ENCODE measurements around the gene LRRD1.
A peak's percentile ranks its signal among the peaks of the same experiment; 100 is the strongest.
"Not testable (repeated sequence)": the region's sequence is repeated elsewhere in the genome, so short reads cannot be mapped to it uniquely, and the experiment has no call there.

LRRD1 gene

DNA sequence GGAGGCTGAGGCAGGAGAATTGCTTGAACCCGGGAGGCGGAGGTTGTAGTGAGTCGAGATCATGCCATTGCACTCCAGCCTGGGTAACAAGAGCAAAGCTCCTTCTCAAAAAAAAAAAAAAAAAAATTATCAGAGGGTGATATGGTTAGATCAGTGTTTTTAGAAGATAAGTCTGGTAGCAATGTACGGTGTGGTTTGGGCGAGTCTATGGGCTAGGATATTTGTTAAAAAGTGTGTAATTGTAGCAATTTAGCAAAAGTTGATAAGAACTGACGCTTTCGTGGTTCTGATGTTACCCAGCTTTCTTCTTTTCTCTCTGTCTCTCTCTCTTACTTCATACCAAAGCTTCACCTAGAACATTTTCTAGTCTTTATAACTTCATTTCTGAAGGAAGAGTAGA is 37.8 kb downstream of the LRRD1 start:
- no peak for DNase-seq (ENCODE audit: low spot score)

DNA sequence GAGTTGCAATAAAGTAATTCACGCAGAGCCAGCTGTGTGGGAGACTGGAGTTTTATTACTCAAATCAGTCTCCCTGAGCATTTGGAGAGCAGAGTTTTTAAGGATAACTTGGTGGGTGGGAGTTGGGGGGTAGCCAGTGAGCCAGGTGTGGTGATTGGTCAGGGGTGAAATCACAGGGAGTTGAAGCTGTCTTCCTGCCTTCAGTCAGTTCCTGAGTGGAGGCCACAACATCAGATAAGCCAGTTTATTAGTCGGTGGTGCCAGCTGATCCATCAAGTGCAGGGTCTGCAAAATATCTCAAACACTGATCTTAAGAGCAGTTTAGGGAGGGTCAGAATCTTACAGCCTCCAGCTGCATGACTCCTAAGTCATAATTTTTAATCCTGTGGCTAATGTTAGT is 41.4 kb downstream of the LRRD1 start:
- no peak for DNase-seq (ENCODE audit: low spot score)

DNA sequence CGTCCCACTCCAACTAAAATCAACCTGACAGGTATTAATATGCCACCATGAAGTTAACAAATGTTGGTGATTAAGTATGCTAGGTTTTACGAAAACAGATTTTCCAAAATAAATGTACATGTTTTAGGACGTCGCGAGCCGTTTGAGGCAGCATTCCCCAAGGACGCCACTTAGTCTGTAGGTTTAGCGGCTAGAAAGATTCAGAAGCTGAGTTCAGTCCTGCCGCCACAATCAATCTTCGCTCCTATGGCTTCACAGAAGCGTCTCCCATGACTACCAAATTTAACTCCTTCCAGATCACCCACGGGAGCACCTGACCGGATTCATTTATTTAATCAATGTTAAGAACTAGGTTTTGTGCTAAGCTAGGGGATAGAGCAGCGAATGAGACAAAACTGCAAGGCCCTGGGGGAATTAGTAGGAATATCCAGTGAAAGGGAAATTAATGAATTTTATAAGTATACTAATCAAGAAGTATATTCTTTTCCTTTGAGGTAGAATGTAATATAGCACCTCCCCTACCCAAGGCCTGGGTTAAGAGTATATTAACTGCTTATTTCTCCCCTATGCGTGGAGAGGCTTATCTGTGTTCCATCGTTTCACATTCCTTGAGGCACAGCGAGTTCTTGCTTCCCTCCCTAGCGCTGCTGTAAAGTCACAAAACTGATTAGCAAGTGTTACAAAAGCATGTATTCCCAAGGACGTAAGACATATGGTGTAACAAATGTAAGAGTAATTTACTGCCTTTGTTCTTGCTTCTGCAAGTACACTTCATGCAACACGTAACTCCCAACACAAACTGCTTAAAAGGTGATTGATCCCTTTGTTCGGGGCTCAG is 43.7 kb downstream of the LRRD1 start:
- DNase-seq (ENCODE audit: low spot score): peak; percentile 16

DNA sequence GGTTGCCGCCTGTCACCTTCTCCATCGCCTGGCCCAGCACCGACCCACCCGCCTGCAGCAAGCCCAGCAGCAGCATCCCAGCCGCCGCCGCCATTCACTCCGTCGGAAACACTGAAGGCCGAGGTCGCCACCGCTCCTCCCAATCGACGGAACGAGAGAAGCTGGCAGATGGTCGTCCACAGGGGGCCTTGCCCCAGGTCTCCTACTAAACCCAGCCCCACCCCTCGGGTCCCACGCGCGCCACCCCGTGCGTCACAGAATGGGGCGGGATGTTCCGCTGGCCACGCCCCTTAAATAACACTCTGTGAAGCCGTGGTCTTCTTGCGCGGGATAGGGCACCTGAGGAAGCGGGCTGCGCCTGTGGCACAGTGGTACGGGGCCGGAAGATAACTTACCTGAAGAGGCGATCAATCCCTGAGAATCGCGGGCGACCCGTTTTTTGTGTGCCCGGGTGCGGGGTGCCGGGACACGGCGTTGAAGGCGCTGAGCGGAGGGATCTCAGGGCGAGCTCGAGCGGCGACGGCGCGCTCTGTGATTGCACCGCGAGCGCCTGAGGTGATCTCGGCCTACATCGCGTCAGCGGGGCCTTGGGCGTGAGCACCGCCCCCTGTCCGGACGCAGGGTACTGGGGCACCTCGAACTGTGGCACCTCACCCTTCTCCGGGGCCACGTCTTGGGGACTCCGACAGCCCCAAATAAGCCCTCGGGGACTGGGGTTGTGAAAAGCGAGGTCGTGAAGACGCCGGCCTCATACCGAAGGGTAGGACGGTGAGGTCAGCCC is 44.5 kb downstream of the LRRD1 start, which contains the start of gene CYP51A1:
Gene CYP51A1 (minus strand): TSS at position 207 of the 781 bp plus-strand sequence. CDS start 113 bp downstream, at position 94.
- peak; percentile 91 for DNase-seq (ENCODE audit: low spot score)

DNA sequence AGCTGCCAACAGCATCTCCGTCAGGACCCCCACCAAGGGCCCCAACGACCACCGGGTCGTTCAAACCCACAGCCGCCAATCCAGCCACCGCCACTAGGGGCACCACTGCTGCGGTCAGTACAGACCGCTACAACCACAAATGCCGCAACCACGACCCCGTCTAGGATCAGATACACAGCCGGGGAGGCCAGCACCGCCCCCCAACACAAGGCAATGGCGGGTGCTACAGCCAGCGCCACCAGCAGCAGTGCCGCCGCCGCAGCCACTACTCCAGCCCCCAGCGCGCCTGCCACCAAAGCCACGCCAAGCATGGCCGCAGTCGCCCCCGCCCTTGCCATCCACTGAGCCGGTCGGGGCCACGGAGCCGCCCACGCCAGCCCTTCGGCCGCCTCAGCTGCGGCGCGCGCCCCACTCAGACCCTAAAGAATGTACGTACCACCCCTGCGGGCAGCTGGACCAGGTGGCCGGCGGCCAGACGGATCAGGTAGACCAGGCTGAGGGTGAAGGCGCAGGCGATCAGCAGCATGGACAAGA is 45.1 kb downstream of the LRRD1 start:
- peak; percentile 55 for DNase-seq (ENCODE audit: low spot score)

DNA sequence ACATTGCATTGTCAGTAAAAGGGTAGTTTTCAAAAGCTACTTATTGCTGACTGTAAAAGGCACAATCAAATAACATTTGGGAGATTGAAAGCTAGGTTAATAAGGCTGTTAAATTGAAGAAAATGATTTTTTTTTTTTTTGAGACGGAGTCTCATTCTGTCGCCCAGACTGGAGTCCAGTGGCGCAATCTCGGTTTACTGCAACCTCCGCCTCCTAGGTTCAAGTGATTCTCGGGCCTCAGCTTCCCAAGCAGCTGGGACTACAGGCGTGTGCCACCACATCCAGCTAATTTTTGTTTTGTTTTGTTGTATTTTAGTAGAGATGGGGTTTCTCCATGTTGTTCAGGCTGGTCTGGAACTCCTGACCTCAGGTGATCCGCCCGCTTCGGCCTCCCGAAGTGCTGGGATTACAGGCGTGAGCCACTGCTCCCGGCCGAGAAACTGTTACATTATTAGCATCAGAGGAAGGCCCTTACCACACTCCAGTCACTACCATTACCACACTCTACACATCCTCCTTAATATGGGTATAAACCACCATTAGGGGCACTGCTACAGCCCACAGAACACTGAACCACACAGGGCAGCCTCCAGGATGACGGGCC is 45.7 kb downstream of the LRRD1 start:
- DNase-seq (ENCODE audit: low spot score): no peak

DNA sequence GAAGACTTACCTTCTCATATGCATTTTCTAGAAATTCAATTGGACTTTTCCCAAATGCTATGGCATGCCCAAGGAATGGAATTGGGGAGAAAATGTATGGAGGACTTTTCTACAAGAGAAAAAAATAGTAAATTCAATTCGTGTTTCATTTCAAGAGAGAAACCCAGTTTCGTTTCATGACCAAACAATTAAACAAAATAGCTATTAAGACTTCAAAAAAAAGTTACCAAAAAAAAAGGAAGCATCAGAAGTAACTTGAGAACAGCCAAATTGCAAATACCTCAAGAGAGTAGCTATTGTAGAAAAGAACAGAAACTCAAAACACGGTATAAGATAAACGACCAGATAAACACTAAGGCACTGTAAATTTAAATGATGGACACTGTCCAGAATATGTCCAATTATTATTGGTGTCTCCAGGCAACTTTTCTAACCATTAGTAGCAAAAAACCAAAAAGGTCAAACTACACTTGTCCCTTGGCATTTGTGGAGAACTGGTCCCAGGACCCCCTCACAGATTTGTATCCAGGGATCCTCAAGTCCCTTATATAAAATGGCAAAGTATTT is 47.1 kb downstream of the LRRD1 start:
- DNase-seq (ENCODE audit: low spot score): no peak

DNA sequence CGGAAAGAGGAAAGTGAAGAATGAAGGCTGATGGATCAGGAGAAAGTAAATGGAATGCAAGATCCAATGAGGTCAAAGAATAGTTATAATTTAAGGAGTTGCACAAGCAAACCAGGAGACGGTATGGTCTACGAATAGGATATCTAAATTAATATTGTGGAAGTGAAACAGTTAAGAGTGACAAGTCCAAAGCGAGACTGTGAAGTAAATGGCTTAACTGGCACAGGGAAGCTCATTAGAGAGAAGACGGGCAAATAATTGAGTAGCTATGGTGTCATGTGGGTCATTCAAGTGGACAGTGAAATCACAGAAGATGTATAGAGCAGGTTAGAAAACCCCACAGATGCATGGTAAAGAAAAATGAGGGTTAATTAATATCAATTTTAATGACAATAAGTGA is 47.8 kb downstream of the LRRD1 start:
- DNase-seq (ENCODE audit: low spot score): no peak

DNA sequence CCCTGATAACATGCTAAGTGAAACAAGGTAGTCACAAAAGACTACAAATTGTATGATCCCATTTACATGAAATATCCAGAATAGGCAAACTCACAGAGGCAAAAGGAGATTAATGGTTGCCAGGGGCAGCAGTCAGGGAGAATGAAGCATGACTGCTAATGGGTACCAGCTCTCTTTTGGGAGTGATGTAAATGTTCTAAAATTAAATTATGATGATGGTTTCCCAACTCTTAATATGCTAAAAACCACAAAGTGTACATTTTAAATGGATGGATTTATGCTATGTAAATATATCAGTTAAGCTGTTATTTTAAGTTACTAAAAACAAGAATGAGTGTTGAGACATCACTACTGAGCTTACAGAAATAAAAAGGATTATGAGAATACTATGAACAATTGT is 57.3 kb downstream of the LRRD1 start:
- no peak for DNase-seq (ENCODE audit: low spot score)

DNA sequence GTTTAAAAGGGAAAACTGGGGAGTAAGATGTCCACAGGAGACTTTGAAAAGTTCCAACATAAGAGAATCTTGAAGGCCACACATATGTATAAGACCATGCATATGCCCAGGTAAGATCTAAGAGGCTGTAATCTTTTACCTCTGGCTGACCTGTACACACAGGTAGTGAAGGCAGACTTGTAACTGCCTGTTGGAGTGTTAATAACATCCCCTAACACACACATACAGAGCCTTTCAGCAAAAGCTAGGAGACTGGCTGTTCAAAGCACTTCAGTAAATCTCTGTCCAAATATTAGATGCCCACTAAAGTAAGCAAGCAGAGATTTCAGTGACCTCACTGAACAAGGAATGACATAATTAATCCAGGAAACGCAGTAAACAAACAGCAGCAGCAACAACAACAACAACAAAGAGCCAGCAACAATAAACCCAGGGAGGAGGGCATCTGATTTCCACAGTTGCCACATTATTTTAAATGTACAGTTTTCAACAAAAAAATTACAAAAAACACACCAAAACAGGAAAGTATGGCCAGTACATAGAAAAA is 59.7 kb downstream of the LRRD1 start:
- no peak for DNase-seq (ENCODE audit: low spot score)

DNA sequence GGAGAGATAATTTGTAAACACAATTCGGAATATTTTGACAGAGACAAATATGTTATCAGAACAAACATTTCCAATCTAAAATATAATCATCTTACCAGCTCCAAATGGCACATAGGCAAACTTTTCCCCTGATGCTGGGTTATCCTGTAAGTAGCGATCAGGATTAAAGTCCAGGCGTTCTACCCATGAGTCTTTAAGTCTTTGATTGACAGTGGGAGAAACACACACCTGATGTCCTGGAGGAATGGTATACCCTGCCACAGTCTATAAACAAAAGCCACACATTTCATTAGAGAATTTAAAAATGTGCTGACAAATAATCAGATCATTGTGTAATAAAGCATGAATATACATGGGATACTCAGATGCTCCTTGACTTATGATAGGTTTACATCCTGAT is 62.0 kb downstream of the LRRD1 start:
- DNase-seq (ENCODE audit: low spot score): no peak

DNA sequence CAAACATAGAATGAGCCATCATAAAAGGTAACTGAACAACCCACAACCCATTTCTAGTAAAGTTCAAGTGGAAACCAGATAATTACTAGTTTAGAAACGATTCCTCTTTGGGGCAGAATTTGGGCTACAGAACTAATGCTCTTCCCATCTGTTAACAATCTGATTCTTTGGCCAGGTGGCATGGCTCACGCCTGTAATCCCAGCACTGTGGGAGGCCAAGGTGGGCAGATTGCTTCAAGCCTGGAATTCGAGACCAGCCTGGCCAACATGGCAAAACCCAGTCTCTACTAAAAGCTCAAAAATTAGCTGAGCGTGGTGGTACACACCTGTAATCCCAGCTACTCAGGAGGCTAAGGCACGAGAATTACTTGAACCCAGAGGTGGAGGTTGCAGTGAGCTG is 63.1 kb downstream of the LRRD1 start:
- DNase-seq (ENCODE audit: low spot score): no peak

DNA sequence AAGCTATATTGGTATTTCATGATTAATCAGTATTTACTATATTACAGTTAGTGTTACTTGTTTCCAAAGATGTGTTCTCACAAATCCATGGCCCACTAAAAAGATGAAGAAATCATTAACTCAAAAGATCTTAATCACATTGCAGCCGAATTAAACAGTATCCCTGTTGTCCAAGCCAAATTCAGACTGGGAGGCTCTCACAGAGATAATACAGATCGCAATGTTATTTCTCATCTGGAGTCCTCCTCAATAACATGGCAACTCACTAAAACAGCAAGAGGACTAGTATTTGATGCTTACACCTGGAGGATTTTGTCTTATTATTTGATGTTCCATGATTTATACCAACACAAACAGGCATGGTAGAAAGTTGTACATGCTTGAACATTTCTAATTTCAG is 68.1 kb downstream of the LRRD1 start:
- DNase-seq (ENCODE audit: low spot score): no peak

DNA sequence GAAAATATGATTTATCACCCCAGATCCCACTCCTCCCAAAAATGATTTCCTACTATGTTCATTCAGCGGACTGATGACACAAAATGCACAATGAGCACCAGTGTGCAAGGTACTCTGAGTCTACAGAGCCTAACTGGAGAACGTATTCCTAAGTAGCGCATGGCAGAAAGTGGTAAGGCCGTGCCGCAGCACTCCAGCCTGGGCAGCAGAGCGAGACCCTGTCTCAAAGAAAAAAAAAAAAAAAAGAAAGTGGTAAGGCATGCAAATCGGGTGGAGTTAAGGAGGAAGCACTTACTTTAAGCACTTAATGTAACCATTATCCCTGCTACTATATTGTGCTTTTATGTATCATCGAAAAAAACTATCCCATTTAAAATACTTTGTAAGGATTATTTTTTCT is 70.1 kb downstream of the LRRD1 start:
- DNase-seq (ENCODE audit: low spot score): no peak

DNA sequence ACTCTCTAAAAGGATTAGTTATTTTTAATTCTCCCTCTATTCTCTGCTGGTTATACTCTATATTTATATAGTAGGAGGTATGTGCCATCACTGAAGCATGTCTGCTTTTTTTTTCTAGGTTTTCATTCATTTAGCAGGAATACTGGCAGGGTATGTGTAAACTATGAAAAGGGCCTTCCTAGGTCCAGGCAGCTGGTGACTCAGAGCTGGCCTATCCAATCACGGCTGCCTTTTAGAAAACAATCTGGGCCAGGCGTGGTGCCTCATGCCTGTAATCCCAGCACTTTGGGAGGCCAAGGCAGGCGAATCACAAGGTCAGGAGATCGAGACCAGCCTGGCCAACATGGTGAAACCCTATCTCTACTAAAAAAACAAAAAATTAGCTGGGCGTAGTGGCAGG is 76.1 kb downstream of the LRRD1 start:
- DNase-seq (ENCODE audit: low spot score): not testable (repeated sequence)

DNA sequence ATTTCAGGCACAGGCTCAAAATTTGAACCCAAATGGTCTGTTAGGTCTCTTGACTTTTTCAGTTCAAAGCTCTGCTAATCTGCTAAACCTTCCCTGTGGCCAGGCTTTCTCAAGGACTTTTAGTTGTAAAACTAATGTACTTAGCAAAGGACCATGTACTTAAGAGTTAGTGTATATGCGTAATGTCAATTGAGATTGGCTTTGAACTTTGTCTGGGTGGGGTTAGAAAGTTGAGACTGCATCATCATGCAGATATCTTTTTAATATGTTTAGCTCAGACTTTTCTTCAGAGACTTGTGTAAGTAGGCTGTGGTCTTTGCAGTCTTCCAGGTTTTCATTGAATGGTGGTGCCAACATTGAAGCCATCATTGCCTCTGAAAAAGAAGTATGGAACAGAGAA is 78.4 kb downstream of the LRRD1 start:
- DNase-seq (ENCODE audit: low spot score): no peak

DNA sequence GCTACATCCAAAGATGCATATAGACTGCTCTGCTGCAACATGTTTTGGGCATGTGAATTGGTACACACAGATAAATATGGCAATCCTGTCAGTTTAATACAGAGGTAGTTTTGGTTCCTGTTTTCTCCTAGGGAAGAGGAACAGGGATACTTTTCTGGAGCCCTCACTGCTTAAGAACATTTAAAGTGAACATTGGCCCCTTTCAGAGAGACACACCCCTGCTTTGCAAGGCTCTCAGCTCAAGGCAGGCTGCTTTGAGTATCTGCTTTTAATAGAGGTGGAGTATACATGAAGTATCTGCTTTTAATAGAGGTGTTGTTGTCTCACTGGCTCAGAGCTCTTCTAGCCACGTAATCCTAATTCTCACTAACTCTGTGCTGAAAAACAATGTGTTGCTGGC is 83.6 kb downstream of the LRRD1 start:
- DNase-seq (ENCODE audit: low spot score): no peak

All from activated CD4-positive, alpha-beta T cell treated with anti-CD3 and anti-CD28 coated beads, Interleukin-2, Interleukin-4, amounts not matched to agents 100 ng/mL and 50 ng/mL, durations not matched to agents 16 hours and 8 hours (primary cell).